GM12878 (cell line): ENCODE measurements around the gene RIIAD1. TPM values are rescaled to one million over a fixed set of nuclear protein-coding genes. Genes with fewer than 3 reads are reported as not detected.

Experiments used
- FOXM1 ChIP-seq: IDR thresholded peaks from 2 replicates; pipeline ENCODE4 v1.6.1; 2012; ENCODE audit warnings: low read depth, mild to moderate bottlenecking, inconsistent platforms, low read length, moderate library complexity
- IKZF2 ChIP-seq, 2 experiments: fragments of 450-650 bp; IDR thresholded peaks; 2 replicates each; pipeline ENCODE4 v1.6.1; 2017; ENCODE audit warnings: mild to moderate bottlenecking in 2 of 2, moderate library complexity in 2 of 2
- TARDBP ChIP-seq: IDR thresholded peaks from 2 replicates; pipeline ENCODE4 v1.6.1; 2016; ENCODE audit warnings: borderline replicate concordance
- WRNIP1 ChIP-seq: IDR thresholded peaks from 2 replicates; pipeline ENCODE4 v1.6.1; 2011; ENCODE audit warnings: low read depth, low read length, improper control_type of control experiment, borderline replicate concordance
- polyA plus RNA-seq, 11 experiments: library from polyadenylated mRNA; depleted of rRNA in 4 of 11; unstranded in 6 of 11; stranded (reverse) in 5 of 11; fragments of >200 nt; fragmentation: Nextera tagmentation in 4 of 11; fragmentation: Illumina TruSeq in 1 of 11; extraction: Ambion mirVana in 4 of 11; extraction: Trizol in 1 of 11; gene quantifications; 1 replicate in 1 of 11; 2 replicates in 10 of 11; pipeline versions ENCODE4 v1.2.1 to v1.2.3, GENCODE V29; 2011 to 2016; ENCODE audit warnings: inconsistent platforms in 2 of 11, missing spikeins in 2 of 11, low read depth in 1 of 11
- total RNA-seq, 4 experiments: library from RNA; depleted of rRNA in 3 of 4; stranded (reverse); fragments of >200 nt in 3 of 4; fragmentation: Illumina TruSeq in 1 of 4; extraction: Trizol in 1 of 4; gene quantifications; 2 replicates each; pipeline versions ENCODE4 v1.2.1 to v1.2.3, GENCODE V29; 2013 to 2021
- TF ChIP-seq, protein P1 (sequence below): IDR thresholded peaks from 2 replicates; pipeline ENCODE4 v1.6.1; 2012; ENCODE audit warnings: improper control_type of control experiment, low read depth, low read length; ENCODE audit not compliant: insufficient replicate concordance
- TF ChIP-seq, protein P2 (sequence below): IDR thresholded peaks from 2 replicates; pipeline ENCODE4 v1.6.1; 2012; ENCODE audit warnings: low read length, inconsistent platforms
- TF ChIP-seq, protein P3 (sequence below): fragments of 450-650 bp; IDR thresholded peaks from 2 replicates; pipeline ENCODE4 v1.6.1; 2017; ENCODE audit warnings: mild to moderate bottlenecking, low read depth, inconsistent platforms; ENCODE audit not compliant: poor library complexity, severe bottlenecking
- TF ChIP-seq, protein P4 (sequence below): IDR thresholded peaks from 2 replicates; pipeline ENCODE4 v1.6.1; 2011; ENCODE audit warnings: low read depth, mild to moderate bottlenecking, low read length, moderate library complexity, borderline replicate concordance; ENCODE audit errors: extremely low read depth

RIIAD1 gene
- total and polyA plus RNA-seq, 10 of the 15 experiments (the other 5 are each of a cell fraction or from before 2014, with no cell fraction given) = not detected

DNA sequence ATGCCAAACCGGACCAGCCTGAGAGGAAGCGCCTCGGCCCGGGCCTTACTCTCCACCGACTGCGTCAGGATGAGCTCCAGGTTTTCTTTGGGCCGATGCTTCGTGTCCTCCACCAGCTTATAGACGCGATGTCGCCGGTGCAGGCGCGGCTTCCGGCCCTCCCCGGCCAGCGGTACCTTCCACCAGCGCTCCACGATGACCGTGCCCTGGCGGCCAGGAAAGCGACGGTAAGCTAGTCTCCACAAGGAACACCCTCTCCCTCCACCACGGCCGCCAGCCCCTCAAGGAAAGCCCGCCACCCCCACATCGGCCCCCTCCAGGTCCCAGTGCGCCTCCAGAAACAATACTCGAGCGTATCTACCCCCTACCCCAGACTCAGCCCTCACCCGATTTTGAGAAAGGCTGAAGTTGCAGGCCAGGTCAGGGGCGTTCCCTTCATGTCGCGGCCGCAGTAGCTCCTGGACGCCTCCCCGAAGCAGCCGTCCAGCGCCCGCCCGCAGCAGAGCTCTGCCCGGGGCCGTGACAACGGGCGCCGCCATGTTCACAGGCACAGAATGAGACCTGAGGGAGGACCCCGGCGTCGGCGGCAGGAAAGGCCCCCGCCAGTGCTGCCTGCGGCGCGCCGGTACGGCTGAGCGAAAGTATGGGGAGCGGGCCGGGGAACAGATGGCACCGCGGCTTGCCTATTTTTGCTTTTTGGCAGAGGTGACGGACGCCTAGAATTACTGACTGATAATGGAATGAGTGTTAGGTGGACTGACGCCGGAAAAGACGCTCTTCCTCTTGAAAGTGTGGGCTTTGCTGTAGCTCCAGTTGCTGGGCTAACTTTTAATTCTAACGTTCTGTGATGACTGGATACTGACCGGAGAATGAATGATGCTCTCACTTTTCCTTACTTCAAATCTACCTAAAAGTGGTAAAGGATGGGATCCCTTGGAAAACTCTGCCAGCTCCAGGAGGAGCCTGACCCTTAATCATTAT lies 41.9 kb downstream of the RIIAD1 start, which contains the start of gene MRPL9 (continued):
- TF ChIP-seq IKZF2 (IDR thresholded peaks at IDR 0.05) (peak in 1 of 2 experiments; percentile 32; a peak in 2 of 4 replicates), TARDBP (peak; percentile 88; the same call in 1 of the 2 replicates), FOXM1 (no peak), WRNIP1 (no peak)
- TF ChIP-seq, protein P1, sequence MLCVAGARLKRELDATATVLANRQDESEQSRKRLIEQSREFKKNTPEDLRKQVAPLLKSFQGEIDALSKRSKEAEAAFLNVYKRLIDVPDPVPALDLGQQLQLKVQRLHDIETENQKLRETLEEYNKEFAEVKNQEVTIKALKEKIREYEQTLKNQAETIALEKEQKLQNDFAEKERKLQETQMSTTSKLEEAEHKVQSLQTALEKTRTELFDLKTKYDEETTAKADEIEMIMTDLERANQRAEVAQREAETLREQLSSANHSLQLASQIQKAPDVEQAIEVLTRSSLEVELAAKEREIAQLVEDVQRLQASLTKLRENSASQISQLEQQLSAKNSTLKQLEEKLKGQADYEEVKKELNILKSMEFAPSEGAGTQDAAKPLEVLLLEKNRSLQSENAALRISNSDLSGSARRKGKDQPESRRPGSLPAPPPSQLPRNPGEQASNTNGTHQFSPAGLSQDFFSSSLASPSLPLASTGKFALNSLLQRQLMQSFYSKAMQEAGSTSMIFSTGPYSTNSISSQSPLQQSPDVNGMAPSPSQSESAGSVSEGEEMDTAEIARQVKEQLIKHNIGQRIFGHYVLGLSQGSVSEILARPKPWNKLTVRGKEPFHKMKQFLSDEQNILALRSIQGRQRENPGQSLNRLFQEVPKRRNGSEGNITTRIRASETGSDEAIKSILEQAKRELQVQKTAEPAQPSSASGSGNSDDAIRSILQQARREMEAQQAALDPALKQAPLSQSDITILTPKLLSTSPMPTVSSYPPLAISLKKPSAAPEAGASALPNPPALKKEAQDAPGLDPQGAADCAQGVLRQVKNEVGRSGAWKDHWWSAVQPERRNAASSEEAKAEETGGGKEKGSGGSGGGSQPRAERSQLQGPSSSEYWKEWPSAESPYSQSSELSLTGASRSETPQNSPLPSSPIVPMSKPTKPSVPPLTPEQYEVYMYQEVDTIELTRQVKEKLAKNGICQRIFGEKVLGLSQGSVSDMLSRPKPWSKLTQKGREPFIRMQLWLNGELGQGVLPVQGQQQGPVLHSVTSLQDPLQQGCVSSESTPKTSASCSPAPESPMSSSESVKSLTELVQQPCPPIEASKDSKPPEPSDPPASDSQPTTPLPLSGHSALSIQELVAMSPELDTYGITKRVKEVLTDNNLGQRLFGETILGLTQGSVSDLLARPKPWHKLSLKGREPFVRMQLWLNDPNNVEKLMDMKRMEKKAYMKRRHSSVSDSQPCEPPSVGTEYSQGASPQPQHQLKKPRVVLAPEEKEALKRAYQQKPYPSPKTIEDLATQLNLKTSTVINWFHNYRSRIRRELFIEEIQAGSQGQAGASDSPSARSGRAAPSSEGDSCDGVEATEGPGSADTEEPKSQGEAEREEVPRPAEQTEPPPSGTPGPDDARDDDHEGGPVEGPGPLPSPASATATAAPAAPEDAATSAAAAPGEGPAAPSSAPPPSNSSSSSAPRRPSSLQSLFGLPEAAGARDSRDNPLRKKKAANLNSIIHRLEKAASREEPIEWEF = no peak
- TF ChIP-seq, protein P2, sequence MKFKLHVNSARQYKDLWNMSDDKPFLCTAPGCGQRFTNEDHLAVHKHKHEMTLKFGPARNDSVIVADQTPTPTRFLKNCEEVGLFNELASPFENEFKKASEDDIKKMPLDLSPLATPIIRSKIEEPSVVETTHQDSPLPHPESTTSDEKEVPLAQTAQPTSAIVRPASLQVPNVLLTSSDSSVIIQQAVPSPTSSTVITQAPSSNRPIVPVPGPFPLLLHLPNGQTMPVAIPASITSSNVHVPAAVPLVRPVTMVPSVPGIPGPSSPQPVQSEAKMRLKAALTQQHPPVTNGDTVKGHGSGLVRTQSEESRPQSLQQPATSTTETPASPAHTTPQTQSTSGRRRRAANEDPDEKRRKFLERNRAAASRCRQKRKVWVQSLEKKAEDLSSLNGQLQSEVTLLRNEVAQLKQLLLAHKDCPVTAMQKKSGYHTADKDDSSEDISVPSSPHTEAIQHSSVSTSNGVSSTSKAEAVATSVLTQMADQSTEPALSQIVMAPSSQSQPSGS = no peak
- TF ChIP-seq, protein P3, sequence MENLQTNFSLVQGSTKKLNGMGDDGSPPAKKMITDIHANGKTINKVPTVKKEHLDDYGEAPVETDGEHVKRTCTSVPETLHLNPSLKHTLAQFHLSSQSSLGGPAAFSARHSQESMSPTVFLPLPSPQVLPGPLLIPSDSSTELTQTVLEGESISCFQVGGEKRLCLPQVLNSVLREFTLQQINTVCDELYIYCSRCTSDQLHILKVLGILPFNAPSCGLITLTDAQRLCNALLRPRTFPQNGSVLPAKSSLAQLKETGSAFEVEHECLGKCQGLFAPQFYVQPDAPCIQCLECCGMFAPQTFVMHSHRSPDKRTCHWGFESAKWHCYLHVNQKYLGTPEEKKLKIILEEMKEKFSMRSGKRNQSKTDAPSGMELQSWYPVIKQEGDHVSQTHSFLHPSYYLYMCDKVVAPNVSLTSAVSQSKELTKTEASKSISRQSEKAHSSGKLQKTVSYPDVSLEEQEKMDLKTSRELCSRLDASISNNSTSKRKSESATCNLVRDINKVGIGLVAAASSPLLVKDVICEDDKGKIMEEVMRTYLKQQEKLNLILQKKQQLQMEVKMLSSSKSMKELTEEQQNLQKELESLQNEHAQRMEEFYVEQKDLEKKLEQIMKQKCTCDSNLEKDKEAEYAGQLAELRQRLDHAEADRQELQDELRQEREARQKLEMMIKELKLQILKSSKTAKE = no peak
- TF ChIP-seq, protein P4, sequence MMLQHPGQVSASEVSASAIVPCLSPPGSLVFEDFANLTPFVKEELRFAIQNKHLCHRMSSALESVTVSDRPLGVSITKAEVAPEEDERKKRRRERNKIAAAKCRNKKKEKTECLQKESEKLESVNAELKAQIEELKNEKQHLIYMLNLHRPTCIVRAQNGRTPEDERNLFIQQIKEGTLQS = peak; percentile 73; the same call in 1 of the 2 replicates
